Esophagus squamous epithelium (tissue), 4 donors: Measurements from ENCODE around the gene KLK12.

Experiments
- CTCF ChIP-seq, 6 experiments: fragments of 450-650 bp in 4 of 6; fragments of 200-600 bp in 2 of 6; sonication (generic) in 2 of 6; IDR thresholded peaks; one replicate each; pipeline ENCODE4 v1.5.1; 2016 to 2019; ENCODE audit warnings: antibody characterized with exemption in 6 of 6, mild to moderate bottlenecking in 4 of 6, moderate library complexity in 4 of 6
- POLR2A ChIP-seq, 4 donors: fragments of 450-650 bp; IDR thresholded peaks; one replicate each; pipeline ENCODE4 v1.6.1; 2017; ENCODE audit warnings: antibody characterized with exemption in 4 of 4, mild to moderate bottlenecking in 4 of 4, moderate library complexity in 3 of 4

- no peak for TF ChIP-seq CTCF (IDR thresholded peaks at IDR 0.05)
- TF ChIP-seq POLR2A (IDR thresholded peaks at IDR 0.05), result peak in 1 of 4 donors; percentile 44
These were observed 7.5 kb downstream of the KLK12 start for GRCh38 chr19:51027126-51027806.
